Pancreas (tissue), 8 donors: ENCODE measurements around the gene ASTN1. TPM values are rescaled to one million over a fixed set of nuclear protein-coding genes. Genes with fewer than 3 reads are reported as not detected.

Experiments used
- microRNA-seq, 2 donors: library from miRNA; unstranded; fragments of <30 nt; microRNA quantifications; one replicate each; pipeline versions ENCODE4 to v1.1.0, GENCODE V29; 2019 to 2020
- polyA plus RNA-seq, 2 donors: library from polyadenylated mRNA; stranded (reverse); fragments of 200-250 nt; gene quantifications; one replicate each; pipeline ENCODE4 v1.2.3, GENCODE V29; 2013
- total RNA-seq, 6 donors: library from RNA; stranded (reverse); fragmentation: NEBNext Ultra II Directional in 4 of 6; extraction: Animal tissue kit (Norgen Biotek cat#: 25700) in 4 of 6; gene quantifications; one replicate each; pipeline versions ENCODE4 v1.2.1 to v1.2.4, GENCODE V29; 2021 to 2023
- donor health status: healthy with polysubstance abuse.
- donor health status: DM: no; HTN: no; CAD: no; lungs with moderate emphysema.
- donor health status: DM: no; HTN: no; CAD: no.
- donor health status: Bipolar disorder and iron deficiency.
- donor health status: DM: yes; HTN: yes; CAD: no.
- donor health status: DM: no; HTN: no; CAD: no.
- donor health status: DM: no; HTN: no; CAD: no.
- donor health status: DM: yes; HTN: yes; CAD: no.

ASTN1 gene
- total and polyA plus RNA-seq, 8 donors = 0.11 to 0.77 (median 0.32) TPM

Small RNA genes within 50 kb of the gene (microRNA-seq; reads per million reads assigned to microRNA genes)
- gene MIR488 = 0.59 to 1.2 reads per million in 2 donors

Other genes with a start within 250 kb of the ASTN1 start
- under 1 TPM in 1 of 6 donors, not detected in 5; 0.19 TPM for gene BRINP2, start 6.2 kb upstream of the ASTN1 start, total RNA-seq
- under 1 TPM; 0.04 to 0.23 TPM for gene BRINP2, start 6.2 kb upstream of the ASTN1 start, polyA plus RNA-seq